ENCODE measurements around the gene HCN2. TPM values are rescaled to one million over a fixed set of nuclear protein-coding genes. Genes with fewer than 3 reads are reported as not detected.
A peak's percentile ranks its signal among the peaks of the same experiment; 100 is the strongest.
"Not testable (repeated sequence)": the region's sequence is repeated elsewhere in the genome, so short reads cannot be mapped to it uniquely, and the experiment has no call there.

HCN2 gene
- total and polyA plus RNA-seq, 7 donors = 0.04 to 0.13 (median 0.07) TPM; not detected in 3

- no peak overlapping the region for H3K4me3 ChIP-seq
- no peaks in the 10 kb centered on the region for H3K9me3 ChIP-seq
- TF ChIP-seq, protein P1, sequence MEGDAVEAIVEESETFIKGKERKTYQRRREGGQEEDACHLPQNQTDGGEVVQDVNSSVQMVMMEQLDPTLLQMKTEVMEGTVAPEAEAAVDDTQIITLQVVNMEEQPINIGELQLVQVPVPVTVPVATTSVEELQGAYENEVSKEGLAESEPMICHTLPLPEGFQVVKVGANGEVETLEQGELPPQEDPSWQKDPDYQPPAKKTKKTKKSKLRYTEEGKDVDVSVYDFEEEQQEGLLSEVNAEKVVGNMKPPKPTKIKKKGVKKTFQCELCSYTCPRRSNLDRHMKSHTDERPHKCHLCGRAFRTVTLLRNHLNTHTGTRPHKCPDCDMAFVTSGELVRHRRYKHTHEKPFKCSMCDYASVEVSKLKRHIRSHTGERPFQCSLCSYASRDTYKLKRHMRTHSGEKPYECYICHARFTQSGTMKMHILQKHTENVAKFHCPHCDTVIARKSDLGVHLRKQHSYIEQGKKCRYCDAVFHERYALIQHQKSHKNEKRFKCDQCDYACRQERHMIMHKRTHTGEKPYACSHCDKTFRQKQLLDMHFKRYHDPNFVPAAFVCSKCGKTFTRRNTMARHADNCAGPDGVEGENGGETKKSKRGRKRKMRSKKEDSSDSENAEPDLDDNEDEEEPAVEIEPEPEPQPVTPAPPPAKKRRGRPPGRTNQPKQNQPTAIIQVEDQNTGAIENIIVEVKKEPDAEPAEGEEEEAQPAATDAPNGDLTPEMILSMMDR (IDR thresholded peaks at IDR 0.05) = no peak
- H3K27ac ChIP-seq = peak overlapping the region; percentile 16
- DNase-seq (no peak), ATAC-seq (no peak)
- H3K4me1 ChIP-seq = no peaks in the 10 kb centered on the region
- H3K36me3 ChIP-seq (ENCODE audit: insufficient read depth in 1 of 2, low read depth in 1 of 2) = peaks cover 6 to 90% of the 10 kb centered on the region in 2 donors
- 85 to 91% (median 86%) methylated on average over 20 to 24 of the region's 24 CpGs for WGBS, 3 donors
- intact Hi-C loops (cut with DNase I) = loop anchor here (5.0 kb wide), 2 partner anchors 32 to 47 kb away; no protein-coding TSS in a partner anchor
- H3K27me3 ChIP-seq (ENCODE audit: insufficient read depth in 3 of 3, low read length in 2 of 3) = no peaks in the 10 kb centered on the region
Observed at GRCh38 chr19:624433-625109, 34.9 kb downstream of the HCN2 start.

GRCh38 chr19:625257-625656, 35.6 kb downstream of the HCN2 start:
- 87 to 92% (median 88%) methylated on average over 5 of the region's 5 CpGs for WGBS, 3 donors
- intact Hi-C loops (cut with DNase I) = loop anchor here (5.0 kb wide), 2 partner anchors 33 to 48 kb away; no protein-coding TSS in a partner anchor
- H3K36me3 ChIP-seq (ENCODE audit: insufficient read depth in 1 of 2, low read depth in 1 of 2) = peaks cover 2 to 83% of the 10 kb centered on the region in 2 donors

GRCh38 chr19:626566-626965, 36.9 kb downstream of the HCN2 start:
- not testable (repeated sequence) for ATAC-seq
- 97 to 99% (median 97%) methylated on average over 6 to 7 of the region's 7 CpGs for WGBS, 3 donors
- intact Hi-C loops (cut with DNase I) = loop anchor here (5.0 kb wide), 2 partner anchors 34 to 49 kb away; no protein-coding TSS in a partner anchor

More at GRCh38 chr19:625257-625656, 35.6 kb downstream of the HCN2 start:
- DNase-seq (no peak), ATAC-seq (no peak)
- Histone ChIP-seq H3K4me3 (no peak overlapping the region), H3K9me3 (no peaks in the 10 kb centered on the region), H3K27ac (no peak overlapping the region), H3K4me1 (no peaks in the 10 kb centered on the region), H3K27me3 (ENCODE audit: insufficient read depth in 3 of 3, low read length in 2 of 3) (no peaks in the 10 kb centered on the region)
- TF ChIP-seq, protein P1 (IDR thresholded peaks at IDR 0.05) = no peak

DNA sequence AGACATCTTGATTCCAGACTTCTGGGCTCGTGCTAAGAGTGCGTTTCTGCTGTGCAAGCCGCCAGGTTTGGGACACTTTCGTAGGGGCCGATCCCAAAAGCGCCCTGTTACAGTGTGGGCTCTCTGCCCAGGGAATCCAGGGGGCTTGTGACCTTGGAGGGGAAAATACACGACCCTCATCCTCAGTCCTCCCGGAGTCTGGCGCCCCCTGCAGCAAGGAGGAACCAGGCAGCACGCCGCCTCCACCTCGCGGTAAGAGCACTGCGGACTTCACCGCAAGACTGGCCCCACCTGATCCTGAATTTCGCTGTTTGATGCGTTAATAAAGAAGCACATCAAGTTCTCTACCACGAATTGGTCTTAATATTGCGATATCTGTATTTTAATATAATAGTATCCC, 38.5 kb downstream of the HCN2 start:
- Histone ChIP-seq H3K27ac (no peak overlapping the region), H3K9me3 (no peaks in the 10 kb centered on the region), H3K27me3 (ENCODE audit: insufficient read depth in 3 of 3, low read length in 2 of 3) (no peaks in the 10 kb centered on the region), H3K36me3 (ENCODE audit: insufficient read depth in 1 of 2, low read depth in 1 of 2) (peaks cover 0 to 73% of the 10 kb centered on the region in 2 donors), H3K4me3 (no peak overlapping the region), H3K4me1 (peaks cover 9% of the 10 kb centered on the region)
- no peak for ATAC-seq
- DNase-seq = no peak
- intact Hi-C loops (cut with DNase I) = loop anchor here (5.0 kb wide), 2 partner anchors 36 to 51 kb away; no protein-coding TSS in a partner anchor
- TF ChIP-seq, protein P1 (IDR thresholded peaks at IDR 0.05) = no peak
- 85 to 89% (median 87%) methylated on average over 19 of the region's 19 CpGs for WGBS, 3 donors

More at GRCh38 chr19:626566-626965, 36.9 kb downstream of the HCN2 start:
- not testable (repeated sequence) for H3K4me3 ChIP-seq; H3K27ac ChIP-seq; H3K9me3 ChIP-seq; H3K4me1 ChIP-seq; DNase-seq; H3K27me3 ChIP-seq (ENCODE audit: insufficient read depth in 3 of 3, low read length in 2 of 3)
- peaks cover 0 to 87% of the 10 kb centered on the region in 2 donors for H3K36me3 ChIP-seq (ENCODE audit: insufficient read depth in 1 of 2, low read depth in 1 of 2)

DNA sequence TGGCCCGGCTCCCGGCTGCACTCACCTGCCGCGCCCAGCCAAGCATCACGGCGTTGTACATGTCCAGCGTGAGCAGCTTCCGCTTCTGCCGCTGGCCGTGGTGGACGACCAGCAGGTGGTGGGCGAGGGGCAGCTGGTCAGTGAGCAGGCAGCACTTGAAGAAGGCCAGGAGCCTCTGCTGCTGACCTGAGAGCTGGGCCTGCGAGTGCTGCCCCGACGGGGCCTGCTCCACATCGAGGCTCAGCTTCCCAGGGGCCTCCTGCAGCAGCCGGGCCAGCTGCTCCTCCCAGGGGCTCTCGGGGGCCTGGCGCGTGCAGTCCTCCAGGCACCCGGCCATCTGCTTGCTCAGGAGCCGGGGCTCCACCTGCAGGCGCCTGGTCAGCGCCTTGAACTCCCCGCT, 39.8 kb downstream of the HCN2 start:
- not testable (repeated sequence) for H3K9me3 ChIP-seq; DNase-seq; ATAC-seq; H3K4me3 ChIP-seq; H3K27me3 ChIP-seq (ENCODE audit: insufficient read depth in 3 of 3, low read length in 2 of 3); H3K27ac ChIP-seq
- intact Hi-C loops (cut with DNase I) = loop anchor here (5.0 kb wide), 2 partner anchors 37 to 52 kb away; no protein-coding TSS in a partner anchor
- Histone ChIP-seq H3K4me1 (peaks cover 14% of the 10 kb centered on the region), H3K36me3 (ENCODE audit: insufficient read depth in 1 of 2, low read depth in 1 of 2) (peaks cover 0 to 61% of the 10 kb centered on the region in 2 donors)
- 63 to 68% (median 66%) methylated on average over 18 to 25 of the region's 25 CpGs for WGBS, 3 donors
